HG03196 (cell line): ENCODE data around the gene ELMO1.

Experiments used
- ATAC-seq: cut with Tn5 transposase; IDR thresholded peaks from one replicate; pipeline ENCODE4 v1.9.1; 2021; ENCODE audit not compliant: unreplicated experiment

ELMO1 gene

DNA sequence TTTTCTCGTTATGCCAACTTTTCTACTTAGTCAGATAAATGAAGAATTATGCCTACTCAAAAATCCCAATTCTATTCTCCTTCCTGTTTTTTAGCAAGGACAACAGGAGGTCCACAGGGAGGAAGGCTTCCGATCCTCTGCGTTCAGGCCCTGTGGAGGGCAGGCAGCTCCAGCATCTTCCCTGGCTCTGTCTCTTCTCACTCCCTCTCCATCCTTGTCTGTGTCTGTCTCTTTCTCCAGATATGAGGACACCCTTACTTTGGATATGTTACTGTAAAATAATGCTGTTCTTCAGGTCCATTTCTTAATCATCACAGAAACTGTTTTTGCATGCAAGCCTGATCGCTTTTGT lies 166.6 kb downstream of the ELMO1 start:
- no peak for ATAC-seq

DNA sequence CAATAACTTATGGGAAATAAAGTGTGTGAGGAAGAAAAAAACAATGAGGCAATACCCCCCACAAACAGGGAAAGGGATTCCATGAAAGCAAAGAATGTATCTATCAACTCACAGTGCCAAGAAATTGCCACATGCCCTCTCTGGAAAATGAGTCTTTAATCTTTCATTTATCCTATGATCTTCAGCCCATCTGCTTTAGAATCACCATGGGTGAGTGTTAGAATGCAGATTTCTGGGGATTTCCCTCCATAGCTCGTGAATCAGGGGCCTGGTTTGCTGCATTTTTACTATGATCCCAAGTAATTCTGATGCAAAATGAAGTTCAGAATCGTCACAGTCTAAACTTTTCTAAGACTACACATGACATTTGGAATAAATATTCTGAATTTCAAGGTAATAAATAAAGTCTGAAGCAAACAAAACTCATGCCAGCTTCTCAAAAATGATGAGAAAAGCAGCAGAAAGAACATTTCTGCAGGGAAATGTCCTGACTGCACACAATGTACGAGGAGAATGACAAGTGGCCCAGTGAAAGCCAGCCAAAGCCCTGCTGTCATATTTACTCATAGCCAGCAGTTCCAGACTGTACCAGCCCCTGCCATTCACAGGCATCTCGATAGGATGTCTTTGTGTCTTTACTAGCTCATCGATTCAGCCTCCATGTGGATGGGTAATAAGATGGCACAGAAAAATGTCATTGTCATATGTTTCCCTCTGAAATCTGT lies 167.1 kb downstream of the ELMO1 start:
- no peak for ATAC-seq

DNA sequence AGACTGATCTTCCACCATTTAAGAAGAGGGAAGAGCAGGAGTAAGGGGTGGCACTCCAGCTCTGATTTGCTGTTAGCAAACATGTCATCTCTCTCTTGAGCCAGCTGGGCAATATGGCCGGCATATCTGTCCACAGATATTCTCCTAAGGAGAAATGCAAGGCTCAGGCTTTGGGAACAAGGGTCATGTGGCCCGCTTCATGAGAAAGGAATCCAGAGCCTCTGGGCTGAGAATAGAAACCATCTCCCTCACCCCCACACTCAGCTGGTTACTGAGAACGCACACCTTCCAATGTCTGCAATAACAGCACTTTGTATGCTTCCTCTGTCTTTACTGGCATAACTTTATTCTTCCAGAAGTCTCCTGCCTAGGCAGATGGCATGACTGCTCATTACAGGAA lies 171.2 kb downstream of the ELMO1 start:
- ATAC-seq: no peak

DNA sequence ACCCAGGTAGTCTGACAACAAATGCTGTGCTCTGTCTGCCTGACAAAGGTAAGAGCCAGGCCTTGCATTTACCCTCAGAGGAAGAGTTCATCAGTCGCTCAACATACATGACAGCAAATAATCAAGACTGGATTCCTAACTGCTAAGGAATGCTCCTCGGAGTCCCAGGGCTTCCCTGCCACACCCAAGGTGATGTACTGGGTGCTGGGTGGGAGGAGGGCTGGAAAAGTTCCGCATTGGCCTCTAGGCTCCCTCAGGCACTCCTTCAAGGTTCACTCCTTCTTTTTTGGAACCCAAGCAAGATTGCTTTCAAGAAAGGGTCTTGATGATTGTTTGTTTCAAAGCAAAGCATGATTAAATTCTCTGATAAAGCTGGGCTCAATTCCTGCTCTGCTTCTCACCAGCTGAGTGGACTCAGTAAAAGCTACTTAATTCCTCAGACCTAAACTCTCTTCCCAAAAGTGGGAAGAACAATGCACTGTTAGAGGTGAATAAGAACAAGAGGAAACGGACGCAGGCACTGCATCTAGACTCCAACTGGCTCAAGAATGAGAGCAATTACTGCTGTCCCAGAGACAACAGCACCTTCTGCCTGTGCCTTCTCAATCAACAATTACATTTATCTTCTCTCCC lies 173.5 kb downstream of the ELMO1 start:
- no peak for ATAC-seq

DNA sequence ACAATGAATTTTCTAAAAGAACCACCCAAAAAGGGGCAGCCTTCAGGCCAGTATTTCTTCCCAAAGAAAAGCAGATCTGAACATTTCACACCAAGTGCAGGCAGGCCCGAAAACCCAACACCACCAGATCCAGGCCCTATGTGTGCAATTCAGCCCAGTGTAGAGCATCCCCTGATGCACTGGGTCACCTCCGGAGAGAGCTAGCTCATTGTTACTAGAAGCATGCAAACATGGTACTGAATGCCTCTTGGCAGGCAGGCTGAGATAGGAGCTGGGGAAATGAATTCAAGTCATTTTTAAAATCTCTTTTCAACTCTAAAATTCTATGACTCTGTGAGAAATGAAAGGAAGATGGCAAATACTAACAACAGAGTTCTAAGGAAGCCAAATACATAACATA lies 174.8 kb downstream of the ELMO1 start:
- ATAC-seq: no peak

DNA sequence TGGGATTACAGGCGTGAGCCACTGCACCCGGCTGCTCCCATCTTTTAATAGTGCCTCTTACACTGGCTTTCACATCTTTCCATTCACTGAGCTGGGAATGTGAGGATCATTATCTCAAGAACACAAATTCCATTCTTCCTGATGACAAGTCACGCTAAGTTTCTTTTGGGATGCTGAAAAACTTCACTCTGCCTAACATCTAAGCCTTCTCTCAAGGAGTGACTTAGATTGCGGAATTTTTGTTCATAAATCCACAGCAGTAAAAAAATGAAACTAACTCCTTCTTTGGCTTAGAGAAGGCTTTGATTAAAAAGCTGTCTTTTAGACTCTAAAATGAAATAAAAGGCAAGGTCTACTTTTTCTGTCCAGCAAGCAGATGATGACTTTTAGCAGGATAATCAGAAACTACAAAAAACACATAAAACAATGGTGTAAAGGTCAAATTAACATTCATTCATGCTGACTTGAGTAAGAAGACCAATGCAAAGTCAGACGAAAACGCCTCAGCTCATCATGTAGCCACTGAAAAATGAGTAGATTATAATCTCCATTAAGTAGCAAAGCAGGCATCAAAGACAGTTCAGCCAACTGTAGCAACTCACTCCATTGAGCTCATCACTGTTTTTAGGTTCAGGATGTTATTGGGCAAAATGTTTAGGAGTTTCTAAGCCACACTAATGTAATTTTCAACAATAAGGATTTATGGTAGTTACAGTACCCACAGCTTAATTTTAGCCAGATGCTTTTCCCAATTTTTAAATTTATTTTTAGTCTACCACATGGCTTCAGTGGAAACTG lies 178.8 kb downstream of the ELMO1 start:
- no peak for ATAC-seq

DNA sequence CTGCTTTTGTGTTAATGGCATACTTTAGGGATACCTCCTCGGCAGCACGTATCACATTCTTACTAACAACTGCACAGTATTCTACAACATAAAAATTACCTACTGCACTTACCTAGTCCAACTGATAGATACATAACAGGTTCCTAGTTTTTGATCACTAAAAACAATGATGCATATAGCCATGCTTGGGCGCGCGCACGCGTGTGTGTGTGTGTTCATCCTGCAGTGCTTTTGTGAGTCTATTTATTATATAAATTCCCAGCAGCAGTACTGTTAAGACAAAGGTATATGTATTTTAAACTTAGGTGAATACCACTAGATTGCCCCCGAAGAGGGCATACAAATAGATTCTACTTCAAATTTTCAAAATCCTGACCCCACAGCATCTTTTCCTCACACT lies 181.4 kb downstream of the ELMO1 start:
- no peak for ATAC-seq

DNA sequence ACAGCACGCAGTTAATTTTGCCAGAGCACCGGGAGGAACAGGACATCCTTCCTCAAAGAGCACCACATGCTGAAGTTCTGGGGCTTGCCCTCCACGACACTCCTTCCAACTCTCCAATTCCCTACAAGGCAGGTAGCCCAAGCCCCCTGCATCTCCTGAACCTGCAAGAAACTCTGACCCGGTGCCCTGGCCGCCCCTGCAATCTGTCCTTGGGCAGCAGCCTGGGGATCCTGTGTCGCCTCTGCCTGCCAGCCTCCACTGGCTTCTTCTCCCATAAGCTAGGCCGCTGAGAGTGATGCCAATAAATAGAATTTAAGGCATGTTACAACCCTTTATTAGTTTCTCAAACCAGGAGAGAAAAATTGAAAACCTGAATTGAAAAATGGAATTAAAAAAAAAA lies 182.8 kb downstream of the ELMO1 start:
- ATAC-seq: no peak

DNA sequence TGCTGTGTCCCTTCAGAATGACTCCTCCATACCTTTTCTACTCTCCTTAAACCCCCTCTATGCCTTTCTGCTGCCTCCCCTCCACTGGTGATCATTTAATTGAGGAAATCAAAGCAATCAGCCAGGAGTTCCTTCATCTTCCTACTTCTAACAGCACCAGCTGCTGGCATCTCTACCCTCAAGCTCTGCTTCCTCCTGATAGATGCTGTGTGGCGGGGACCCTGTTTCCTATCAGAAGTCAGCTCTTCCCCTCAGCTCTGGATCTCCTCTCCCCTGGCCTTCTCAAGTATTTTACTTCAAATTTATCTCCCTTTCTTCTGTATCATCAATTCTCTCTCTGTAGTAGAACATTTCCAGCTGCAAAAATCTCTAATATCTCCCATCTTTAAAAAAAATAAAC lies 183.7 kb downstream of the ELMO1 start:
- ATAC-seq: no peak

DNA sequence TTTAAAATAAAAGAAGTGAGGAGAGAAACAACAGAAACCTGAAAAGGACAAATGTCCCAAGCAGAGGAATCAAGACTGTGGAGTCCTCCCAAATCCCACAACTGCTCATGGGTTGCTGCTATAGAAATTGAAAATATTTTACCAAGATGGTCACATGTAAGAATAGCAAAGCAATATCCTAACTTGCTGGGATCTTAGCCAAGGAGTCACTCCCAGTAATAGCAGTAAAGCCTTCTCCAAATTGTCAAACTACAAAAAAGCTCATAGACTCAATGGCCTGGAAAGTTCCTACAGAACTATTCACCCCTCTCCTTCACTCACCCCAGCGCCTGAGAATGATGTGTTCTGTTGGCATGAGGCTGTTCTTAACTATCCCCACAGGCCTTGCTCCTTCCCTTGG lies 186.5 kb downstream of the ELMO1 start:
- ATAC-seq: no peak

DNA sequence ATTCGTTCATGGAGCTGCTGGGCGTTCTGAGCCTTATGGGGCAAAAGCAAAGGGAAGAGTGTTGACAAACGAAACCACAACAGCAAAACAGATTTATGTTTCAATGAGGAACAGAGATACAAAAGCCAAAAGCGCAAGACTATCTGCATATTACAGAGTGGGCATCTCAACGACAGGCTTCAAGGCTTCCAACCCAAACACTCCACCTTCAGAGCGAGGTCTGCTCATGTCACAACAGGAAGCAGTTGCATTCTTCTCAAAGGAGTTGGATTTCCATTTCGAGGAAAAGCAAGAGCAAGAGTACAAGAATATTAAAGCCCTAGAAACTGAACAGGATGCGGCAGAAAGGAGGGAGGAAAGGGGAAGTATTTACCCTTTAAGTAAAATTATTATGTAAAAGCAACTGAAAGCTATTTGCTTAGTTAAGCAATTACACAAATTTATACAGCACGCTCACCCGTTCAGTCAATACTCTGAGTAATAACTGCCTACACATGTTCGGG lies 189.3 kb downstream of the ELMO1 start:
- no peak for ATAC-seq

DNA sequence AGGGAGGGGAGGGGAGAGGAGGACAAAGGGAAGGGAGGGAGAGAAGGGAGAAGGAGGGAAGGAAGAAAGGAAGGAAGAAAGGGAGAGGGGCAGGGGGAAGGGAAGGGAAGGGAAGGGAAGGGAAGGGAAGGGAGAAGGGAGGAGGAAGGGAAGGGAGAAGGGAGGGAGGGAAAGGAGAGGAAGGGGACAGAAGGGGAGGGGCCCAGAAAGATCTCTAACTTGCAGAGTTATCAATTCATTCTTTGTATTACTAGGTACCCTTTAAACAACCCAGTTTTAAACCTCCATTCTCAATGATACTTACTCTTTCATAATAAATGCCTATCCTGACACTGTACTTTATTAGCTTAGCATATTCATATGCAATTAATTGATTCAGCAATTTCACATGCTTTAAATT lies 192.0 kb downstream of the ELMO1 start:
- no peak for ATAC-seq

DNA sequence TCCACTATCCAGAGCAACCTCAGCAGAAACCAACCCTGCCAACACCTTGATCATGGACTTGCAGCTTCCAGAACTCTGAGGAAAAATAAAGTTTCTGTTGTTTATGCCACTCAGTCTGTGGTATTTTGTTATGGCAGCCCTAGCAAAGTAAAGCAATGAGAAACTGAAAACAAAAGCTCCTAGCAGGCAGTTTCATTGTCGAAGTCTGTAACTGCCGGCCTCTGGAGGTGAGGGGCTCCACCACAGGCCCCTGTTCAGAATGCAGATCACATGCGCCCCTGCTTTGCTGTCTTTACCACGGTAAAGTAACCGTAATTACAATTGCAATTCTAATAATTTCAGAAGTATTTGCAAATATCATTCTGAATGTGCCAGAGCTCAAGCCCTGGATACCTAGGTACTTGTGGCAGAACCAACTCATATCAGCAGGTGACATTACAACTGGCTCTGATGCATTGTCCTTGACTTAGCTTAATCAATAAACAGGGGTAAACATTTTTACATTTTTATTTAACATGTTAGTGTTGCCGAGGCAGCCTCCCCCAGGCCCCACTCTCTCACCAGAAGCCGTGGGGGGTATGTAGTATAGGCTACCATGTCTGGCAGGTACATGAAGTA lies 193.2 kb downstream of the ELMO1 start:
- ATAC-seq: no peak

DNA sequence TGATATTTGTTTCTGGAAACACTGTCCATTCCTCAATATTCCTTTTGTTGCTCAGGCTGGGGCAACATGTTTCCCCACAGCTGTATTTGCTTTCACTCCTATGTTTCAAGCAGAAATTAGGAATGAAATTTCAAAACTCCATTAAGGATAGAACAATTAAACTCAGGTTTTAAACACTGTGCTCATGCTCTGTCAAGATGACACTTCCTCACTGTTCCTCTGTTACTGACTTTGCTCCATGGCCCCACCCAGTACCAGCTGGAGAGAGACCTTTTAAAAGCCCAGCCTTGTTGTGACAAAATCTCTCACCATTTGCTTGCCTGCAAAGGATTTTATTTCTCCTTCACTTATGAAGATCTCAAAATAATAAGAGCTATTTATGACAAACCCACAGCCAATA lies 197.4 kb downstream of the ELMO1 start:
- no peak for ATAC-seq

DNA sequence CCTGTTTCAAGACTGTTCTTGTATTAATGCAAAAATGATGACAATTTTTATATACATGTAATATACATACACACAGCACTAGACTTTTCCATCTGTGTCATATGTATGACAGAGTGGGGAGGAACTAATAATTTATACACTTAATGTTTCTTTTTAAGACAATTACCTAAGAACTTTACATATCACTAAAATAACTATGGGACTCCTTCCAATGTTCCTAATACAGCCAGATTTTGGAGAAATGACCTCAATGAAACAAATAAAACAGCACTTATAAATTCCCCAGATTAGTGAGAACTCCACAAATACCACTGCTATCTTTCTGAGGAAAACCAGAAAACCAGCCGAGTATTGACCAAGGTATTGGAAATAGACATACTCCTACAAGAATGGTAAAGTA lies 199.4 kb downstream of the ELMO1 start:
- ATAC-seq: no peak

DNA sequence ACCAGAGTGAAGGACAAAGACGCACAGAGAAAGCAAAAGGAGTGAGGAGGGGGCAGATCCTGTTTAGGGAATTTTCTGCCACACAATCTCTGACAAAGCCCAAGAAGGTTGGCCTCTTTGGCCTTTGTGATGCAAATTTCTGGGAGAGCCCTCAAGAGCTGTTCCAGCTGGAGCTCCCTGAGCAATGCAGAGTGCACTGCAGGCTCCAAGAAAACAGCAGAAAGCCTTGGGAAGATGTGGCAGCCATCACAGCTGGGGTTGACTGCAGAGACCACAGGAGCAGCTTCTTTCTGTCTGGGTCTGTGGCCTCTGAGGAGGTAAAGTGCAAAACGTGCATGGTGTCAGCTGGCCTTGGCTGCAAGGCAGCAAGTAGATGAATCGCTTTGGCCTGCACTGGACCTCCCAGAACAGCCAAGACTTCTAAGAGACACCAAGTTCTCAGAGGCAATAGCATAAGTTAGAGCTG lies 200.2 kb downstream of the ELMO1 start:
- ATAC-seq: no peak

DNA sequence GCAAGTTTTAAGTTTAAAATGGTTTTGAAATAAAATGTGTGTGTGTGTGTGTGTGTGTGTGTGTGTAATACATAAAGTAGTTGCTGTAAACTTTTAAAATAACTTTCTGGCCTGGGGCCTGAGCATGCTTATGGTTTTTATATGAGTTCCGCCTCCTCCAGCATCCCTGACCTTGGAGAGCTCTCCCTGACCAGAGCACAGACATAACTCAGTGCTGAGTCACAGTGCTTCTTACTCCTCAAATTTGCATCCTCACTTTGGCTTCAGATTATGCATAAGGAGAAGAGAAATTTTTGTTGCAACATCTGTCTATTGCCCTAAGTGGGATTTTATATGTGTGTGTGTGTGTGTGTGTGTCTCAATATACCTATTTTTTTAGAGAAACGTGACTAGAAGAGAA lies 200.8 kb downstream of the ELMO1 start:
- no peak for ATAC-seq

DNA sequence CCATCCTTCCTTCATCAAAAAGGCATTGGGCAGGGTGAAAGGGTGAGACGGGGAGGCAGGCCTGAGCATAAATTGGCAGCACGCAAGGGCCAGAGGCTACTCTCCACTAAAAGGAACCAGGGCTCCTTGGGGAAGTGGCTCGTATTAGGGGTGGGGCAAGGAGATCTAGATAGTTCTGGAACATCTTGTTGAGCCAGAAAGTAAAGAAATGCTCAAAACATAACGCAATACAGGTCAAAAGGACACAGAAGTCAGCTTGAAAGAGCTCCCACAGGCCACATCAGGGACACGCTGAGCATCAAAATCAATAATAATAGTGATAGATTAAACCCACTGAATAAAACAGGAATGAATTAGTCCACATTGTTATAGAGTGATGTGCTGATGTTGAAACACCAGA lies 203.1 kb downstream of the ELMO1 start:
- no peak for ATAC-seq

DNA sequence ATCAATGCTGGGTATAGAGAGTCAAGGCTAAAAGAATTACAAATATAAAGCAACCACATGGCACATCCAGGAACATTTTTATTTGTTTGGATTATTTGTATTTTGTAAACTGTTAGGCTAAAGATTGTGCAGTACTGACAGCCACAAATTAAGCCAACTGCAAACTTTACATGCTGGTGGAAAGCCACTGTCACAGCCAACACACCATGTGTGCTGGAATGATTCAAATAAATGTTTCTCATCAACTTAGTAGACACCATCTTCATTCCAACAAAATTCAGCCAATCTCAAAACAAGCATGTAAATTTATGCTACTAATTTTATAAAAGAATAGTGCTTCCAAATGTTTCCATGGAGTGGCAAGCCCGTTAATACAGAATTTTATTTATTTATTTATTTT lies 211.8 kb downstream of the ELMO1 start:
- no peak for ATAC-seq

DNA sequence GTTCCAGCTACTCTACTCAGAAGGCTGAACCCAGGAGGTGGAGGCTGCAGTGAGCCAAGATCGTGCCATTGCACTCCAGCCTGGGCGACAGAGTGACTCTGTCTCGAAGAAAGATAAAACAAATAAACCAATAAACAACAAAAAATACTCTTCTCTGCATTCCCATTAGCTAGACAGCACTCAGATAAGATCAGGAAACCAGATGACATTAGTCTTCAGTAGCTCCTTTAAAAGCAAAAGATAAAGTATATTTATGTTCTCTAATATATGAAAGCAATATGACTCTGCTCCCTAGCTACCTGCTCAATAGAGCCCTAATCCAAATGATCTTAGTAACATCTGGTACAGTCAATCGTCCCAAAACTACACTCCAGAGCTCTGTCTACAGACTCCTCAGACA lies 212.9 kb downstream of the ELMO1 start:
- ATAC-seq: no peak

DNA sequence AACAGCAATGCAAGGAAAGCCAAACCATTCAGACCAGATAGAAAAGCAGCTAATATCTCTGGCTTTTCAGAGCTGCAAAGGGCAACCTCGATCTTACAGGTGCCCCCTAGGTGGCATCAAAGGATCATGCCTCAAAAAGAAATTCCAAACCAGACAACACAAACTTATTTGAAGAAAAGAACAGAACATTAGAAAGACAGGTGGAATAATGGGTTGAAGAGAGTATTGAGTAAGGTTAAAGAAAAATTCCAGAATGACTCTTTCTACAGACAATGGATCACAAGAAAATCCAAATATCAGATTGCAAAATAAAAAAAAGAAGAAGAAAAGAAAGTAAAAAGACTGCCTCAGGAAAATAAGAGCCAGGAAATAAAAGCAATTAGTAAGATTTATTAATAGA lies 213.7 kb downstream of the ELMO1 start:
- no peak for ATAC-seq

DNA sequence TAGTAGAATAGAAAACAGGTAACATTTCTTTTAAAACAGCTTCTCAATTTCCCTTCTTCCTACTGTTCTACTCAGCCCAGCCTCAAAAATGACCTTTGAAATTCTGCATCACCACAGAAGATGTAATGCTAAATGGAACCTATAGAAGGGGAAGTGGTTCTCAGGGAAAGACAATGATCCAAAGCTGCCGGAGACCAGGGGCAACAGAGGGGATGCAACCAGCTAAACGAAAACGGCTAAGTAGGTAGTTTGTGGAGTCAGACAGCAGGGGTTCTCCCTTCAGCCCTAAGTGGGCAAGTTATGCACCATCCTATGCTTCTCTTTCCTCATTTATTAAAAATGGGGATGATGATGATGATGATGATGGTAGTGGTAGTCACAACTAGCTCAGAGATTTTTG lies 214.3 kb downstream of the ELMO1 start:
- no peak for ATAC-seq
